Epithelial cell of esophagus (primary cell): ENCODE results near the gene ANKRD30B.
A peak's percentile ranks its signal among the peaks of the same experiment; 100 is the strongest.
"Not testable (repeated sequence)": the region's sequence is repeated elsewhere in the genome, so short reads cannot be mapped to it uniquely, and the experiment has no call there.

Source experiments
- DNase-seq: peaks from one replicate; pipeline ENCODE4 v3.0.0; 2010; ENCODE audit warnings: low read depth
- H3K4me3 ChIP-seq: 2 replicates; pipeline ENCODE4 v1.5.1; 2011; ENCODE audit warnings: mild to moderate bottlenecking, low read length, control low read depth
- TF ChIP-seq, protein P1 (sequence below): IDR thresholded peaks from 2 replicates; pipeline ENCODE4 v1.5.1; 2011; ENCODE audit warnings: low read depth, mild to moderate bottlenecking, low read length, control low read depth, inconsistent platforms; ENCODE audit not compliant: insufficient read depth; ENCODE audit errors: missing control alignments

ANKRD30B gene

GRCh38 chr18:14747513-14748474 lies at the start of gene ANKRD30B:
TSS of gene ANKRD30B (plus strand) at chr18:14748172. CDS start at chr18:14748420, 248 bp downstream.
- TF ChIP-seq, protein P1, sequence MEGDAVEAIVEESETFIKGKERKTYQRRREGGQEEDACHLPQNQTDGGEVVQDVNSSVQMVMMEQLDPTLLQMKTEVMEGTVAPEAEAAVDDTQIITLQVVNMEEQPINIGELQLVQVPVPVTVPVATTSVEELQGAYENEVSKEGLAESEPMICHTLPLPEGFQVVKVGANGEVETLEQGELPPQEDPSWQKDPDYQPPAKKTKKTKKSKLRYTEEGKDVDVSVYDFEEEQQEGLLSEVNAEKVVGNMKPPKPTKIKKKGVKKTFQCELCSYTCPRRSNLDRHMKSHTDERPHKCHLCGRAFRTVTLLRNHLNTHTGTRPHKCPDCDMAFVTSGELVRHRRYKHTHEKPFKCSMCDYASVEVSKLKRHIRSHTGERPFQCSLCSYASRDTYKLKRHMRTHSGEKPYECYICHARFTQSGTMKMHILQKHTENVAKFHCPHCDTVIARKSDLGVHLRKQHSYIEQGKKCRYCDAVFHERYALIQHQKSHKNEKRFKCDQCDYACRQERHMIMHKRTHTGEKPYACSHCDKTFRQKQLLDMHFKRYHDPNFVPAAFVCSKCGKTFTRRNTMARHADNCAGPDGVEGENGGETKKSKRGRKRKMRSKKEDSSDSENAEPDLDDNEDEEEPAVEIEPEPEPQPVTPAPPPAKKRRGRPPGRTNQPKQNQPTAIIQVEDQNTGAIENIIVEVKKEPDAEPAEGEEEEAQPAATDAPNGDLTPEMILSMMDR = no peak
- no peak for DNase-seq
- H3K4me3 ChIP-seq = no peak within 1 kb of the TSS

GRCh38 chr18:14701286-14702040 lies 46.5 kb upstream of the ANKRD30B start:
- not testable (repeated sequence) for H3K4me3 ChIP-seq

GRCh38 chr18:14709761-14710160 lies 38.2 kb upstream of the ANKRD30B start:
- not testable (repeated sequence) for H3K4me3 ChIP-seq
- DNase-seq = peak; percentile 7

More at GRCh38 chr18:14701286-14702040, 46.5 kb upstream of the ANKRD30B start:
- not testable (repeated sequence) for DNase-seq

DNA sequence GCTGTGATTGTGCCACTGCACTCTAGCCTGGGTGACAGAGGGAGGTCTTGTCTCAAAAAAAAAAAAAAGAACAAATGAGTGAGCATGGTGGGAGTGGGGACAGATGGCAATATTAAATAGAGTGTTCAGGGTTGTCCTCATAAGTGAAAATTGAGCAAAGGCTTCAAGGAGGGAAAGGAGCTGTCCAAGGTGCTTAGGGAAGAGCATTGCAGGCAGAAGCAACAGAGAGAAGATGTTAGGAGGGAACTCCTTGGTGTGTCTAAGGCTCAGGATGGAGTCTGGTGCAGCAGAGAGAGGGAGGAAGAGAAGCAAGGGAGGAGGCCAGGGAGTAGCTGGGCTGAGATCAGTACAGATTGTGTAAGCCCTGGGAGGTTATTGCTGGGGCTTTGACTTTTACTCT lies 26.4 kb upstream of the ANKRD30B start:
- H3K4me3 ChIP-seq, DNase-seq: not testable (repeated sequence)

GRCh38 chr18:14739056-14739455 lies 8.9 kb upstream of the ANKRD30B start:
- peak; percentile 23 for DNase-seq
- H3K4me3 ChIP-seq = not testable (repeated sequence)

- TF ChIP-seq, protein P1 = no peak
- no peak overlapping the region for H3K4me3 ChIP-seq
- no peak for DNase-seq
Measured at GRCh38 chr18:14746897-14747296, 1.1 kb upstream of the ANKRD30B start.

DNA sequence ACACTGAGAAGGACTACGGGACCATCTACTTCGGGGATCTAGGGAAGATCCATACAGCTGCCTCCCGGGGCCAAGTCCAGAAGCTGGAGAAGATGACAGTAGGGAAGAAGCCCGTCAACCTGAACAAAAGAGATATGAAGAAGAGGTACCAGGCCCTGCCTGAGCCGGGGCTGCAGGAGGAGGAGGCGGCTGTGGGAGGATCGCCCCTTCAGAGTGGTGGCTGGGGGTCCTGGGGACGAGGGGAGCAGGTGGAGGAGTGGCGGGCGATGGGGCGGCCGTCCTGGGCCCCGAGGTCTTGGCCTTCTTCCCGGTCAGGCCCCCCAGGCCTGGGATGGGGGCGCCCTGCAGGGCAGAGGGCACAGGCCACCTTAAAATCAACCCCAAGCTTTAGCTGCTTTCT lies 524 bp downstream of the ANKRD30B start:
- H3K4me3 ChIP-seq = no peak overlapping the region
- TF ChIP-seq, protein P1 = no peak

DNA sequence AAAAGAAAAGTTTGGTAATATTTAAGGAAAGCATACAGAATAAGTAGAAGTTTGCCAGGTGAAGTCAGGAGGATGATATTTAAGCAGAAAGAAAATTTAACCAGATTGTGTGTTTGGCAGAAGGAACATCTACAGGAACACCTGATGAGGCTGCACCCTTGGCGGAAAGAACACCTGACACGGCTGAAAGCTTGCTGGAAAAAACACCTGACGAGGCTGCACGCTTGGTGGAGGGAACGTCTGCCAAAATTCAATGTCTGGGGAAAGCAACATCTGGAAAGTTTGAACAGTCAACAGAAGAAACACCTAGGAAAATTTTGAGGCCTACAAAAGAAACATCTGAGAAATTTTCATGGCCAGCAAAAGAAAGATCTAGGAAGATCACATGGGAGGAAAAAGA lies 15.6 kb downstream of the ANKRD30B start:
- not testable (repeated sequence) for H3K4me3 ChIP-seq

More for the DNA sequence above, 524 bp downstream of the ANKRD30B start:
- no peak for DNase-seq

DNA sequence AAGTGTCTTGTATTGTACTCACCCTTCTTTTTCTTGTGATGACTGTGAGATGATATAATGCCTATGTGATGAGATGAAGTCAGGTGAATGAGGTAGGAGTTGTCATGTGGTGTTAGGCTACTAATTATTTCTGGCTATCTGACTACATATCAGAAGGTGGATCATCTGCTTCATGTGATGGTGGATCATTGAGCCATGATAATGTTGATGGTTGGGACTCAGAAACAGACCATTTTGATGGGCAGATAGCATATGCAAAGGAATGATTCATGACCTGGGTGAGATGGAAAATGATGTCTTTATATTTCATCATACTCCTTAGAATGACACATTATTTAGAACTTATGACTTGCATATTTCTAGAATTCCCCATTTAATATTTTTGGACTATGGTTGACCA lies 19.5 kb downstream of the ANKRD30B start:
- DNase-seq = no peak
- TF ChIP-seq, protein P1 = no peak
- H3K4me3 ChIP-seq = no peak overlapping the region

More for the DNA sequence above, 15.6 kb downstream of the ANKRD30B start:
- DNase-seq = not testable (repeated sequence)
